K562 (cell line): Measurements from ENCODE around the gene NUP210. TPM values are rescaled to one million over a fixed set of nuclear protein-coding genes. Genes with fewer than 3 reads are reported as not detected.
"Not testable (repeated sequence)": the region's sequence is repeated elsewhere in the genome, so short reads cannot be mapped to it uniquely, and the experiment has no call there.

Source experiments
- IRF9 ChIP-seq: fragments of 450-650 bp; IDR thresholded peaks from 2 replicates; pipeline ENCODE4 v1.6.1; 2016; ENCODE audit warnings: missing biosample characterization, missing genetic modification characterization
- NFATC3 ChIP-seq: fragments of 450-650 bp; IDR thresholded peaks from 2 replicates; pipeline ENCODE4 v1.6.1; 2017; ENCODE audit warnings: mild to moderate bottlenecking
- NR4A1 ChIP-seq, 2 experiments: fragments of 250-450 bp in 1 of 2; fragments of 450-650 bp in 1 of 2; sonication (Bioruptor Pico) in 1 of 2; IDR thresholded peaks; 2 replicates each; pipeline versions ENCODE4 v1.4.0 to v1.6.1; 2016 to 2020; ENCODE audit warnings: mild to moderate bottlenecking in 2 of 2, missing compliant biosample characterization in 1 of 2, missing genetic modification characterization in 1 of 2, moderate library complexity in 1 of 2
- PTRF ChIP-seq: fragments of 450-650 bp; IDR thresholded peaks from 2 replicates; pipeline ENCODE4 v1.6.1; 2016; ENCODE audit warnings: mild to moderate bottlenecking, missing genetic modification characterization, missing compliant biosample characterization
- PTTG1 ChIP-seq: fragments of 450-650 bp; IDR thresholded peaks from 2 replicates; pipeline ENCODE4 v1.6.1; 2016; ENCODE audit warnings: low read depth, mild to moderate bottlenecking, missing genetic modification characterization, missing compliant biosample characterization
- RFX1 ChIP-seq: fragments of 450-650 bp; IDR thresholded peaks from 2 replicates; pipeline ENCODE4 v1.6.1; 2016; ENCODE audit warnings: mild to moderate bottlenecking, moderate library complexity
- ZNF175 ChIP-seq: fragments of 200-800 bp; sonication (Bioruptor generic); IDR thresholded peaks from 2 replicates; pipeline ENCODE4 v1.6.1; 2016; ENCODE audit warnings: low read depth, mild to moderate bottlenecking, missing genetic modification characterization, missing compliant biosample characterization
- ZNF197 ChIP-seq: fragments of 200-800 bp; sonication (Bioruptor generic); IDR thresholded peaks from 2 replicates; pipeline ENCODE4 v1.6.1; 2016; ENCODE audit warnings: low read depth, missing genetic modification characterization, missing compliant biosample characterization
- ZNF584 ChIP-seq: fragments of 200-800 bp; sonication (Bioruptor generic); IDR thresholded peaks from 2 replicates; pipeline ENCODE4 v1.6.1; 2016; ENCODE audit warnings: low read depth, mild to moderate bottlenecking, missing genetic modification characterization, missing compliant biosample characterization
- ZNF740 ChIP-seq, 3 experiments: fragments of 200-800 bp in 1 of 3; sonication (Bioruptor generic) in 1 of 3; sonication (generic) in 1 of 3; formaldehyde crosslinking in 1 of 3; IDR thresholded peaks; 2 replicates each; pipeline versions ENCODE4 v1.6.1 to v1.8.0; 2016 to 2022; ENCODE audit warnings: mild to moderate bottlenecking in 2 of 3, missing compliant biosample characterization in 2 of 3, missing genetic modification characterization in 2 of 3, missing genetic modification reagents in 1 of 3
- polyA plus RNA-seq, 8 experiments: library from polyadenylated mRNA; depleted of rRNA in 4 of 8; stranded (reverse) in 5 of 8; unstranded in 3 of 8; fragments of >200 nt; fragmentation: Nextera tagmentation in 2 of 8; fragmentation: Illumina TruSeq in 1 of 8; extraction: Ambion mirVana in 2 of 8; extraction: Trizol in 1 of 8; gene quantifications; 2 replicates each; pipeline versions ENCODE4 v1.2.1 to v1.2.3, GENCODE V29; 2011 to 2014; ENCODE audit warnings: inconsistent platforms in 1 of 8, missing spikeins in 1 of 8
- total RNA-seq, 7 experiments: library from RNA; depleted of rRNA in 6 of 7; stranded (reverse); fragments of >200 nt in 6 of 7; fragmentation: Illumina TruSeq in 2 of 7; extraction: Trizol in 2 of 7; gene quantifications; 2 replicates each; pipeline versions ENCODE4 v1.2.1 to v1.2.3, GENCODE V29; 2011 to 2021; ENCODE audit warnings: low replicate concordance in 1 of 7

The NUP210 gene
- total and polyA plus RNA-seq, 9 of the 15 experiments (the other 6 are each of a cell fraction or from before 2014, with no cell fraction given): 1.2 to 138 (median 44.0) TPM

- not testable (repeated sequence) for TF ChIP-seq ZNF740, NR4A1 (CRISPR knock-in tag; IDR thresholded peaks at IDR 0.05)
- peak in 1 of 2 experiments; percentile 71; a peak in 1 of 4 replicates for TF ChIP-seq ZNF740 (tag; IDR thresholded peaks at IDR 0.05)
- peak; percentile 83; the same call in 1 of the 2 replicates for TF ChIP-seq ZNF175 (CRISPR knock-in tag)
- TF ChIP-seq PTRF (tag): peak; percentile 43; the same call in 1 of the 2 replicates
- peak; percentile 38; the same call in 1 of the 2 replicates for TF ChIP-seq IRF9 (tag)
- TF ChIP-seq RFX1: peak; percentile 14; the same call in 1 of the 2 replicates
- peak; percentile 91 for TF ChIP-seq NR4A1 (tag; IDR thresholded peaks at IDR 0.05)
- peak; percentile 76 for TF ChIP-seq ZNF584 (CRISPR knock-in tag)
- peak; percentile 49; the same call in 1 of the 2 replicates for TF ChIP-seq PTTG1 (tag)
- TF ChIP-seq NFATC3: 0 out of 2 replicates have a peak, but pooled peaks have one; percentile 33
- TF ChIP-seq ZNF197: 0 out of 2 replicates have a peak, but pooled peaks have one; percentile 62
Observed at GRCh38 chr3:13430411-13430875, 10.3 kb upstream of the NUP210 start (continued).
